ENCODE results near the gene PABPC1L.

Gene PABPC1L

DNA sequence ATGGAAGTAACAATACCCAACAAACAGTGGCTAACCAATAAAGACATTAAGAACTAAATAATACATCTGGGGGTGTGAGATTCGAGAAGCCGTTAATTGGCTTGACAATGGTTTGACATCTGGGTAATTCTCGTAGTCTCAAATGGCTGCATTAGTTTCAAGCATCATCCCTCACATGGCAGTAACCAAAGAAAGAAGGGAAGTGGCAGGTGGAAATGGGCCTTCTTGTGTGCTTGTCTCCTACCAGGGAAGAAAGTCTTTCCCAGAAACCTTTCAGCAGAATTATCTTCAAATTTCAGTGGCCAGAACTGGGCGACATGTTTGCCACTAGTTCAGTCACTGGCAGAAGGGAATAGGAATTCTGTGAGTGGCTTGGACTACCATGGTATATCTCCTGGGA, 66.8 kb downstream of the PABPC1L start:
- TF ChIP-seq CEBPB (IDR thresholded peaks at IDR 0.05): no peak
- no peak for TF ChIP-seq NFIC (IDR thresholded peaks at IDR 0.05)
- no peak for TF ChIP-seq ZBTB7A (IDR thresholded peaks at IDR 0.05; ENCODE audit: low read depth)
- no peak for TF ChIP-seq YY1 (IDR thresholded peaks at IDR 0.05; ENCODE audit: low read depth)
- TF ChIP-seq TCF12 (IDR thresholded peaks at IDR 0.05; ENCODE audit: low read depth): no peak
- TF ChIP-seq, protein P1, sequence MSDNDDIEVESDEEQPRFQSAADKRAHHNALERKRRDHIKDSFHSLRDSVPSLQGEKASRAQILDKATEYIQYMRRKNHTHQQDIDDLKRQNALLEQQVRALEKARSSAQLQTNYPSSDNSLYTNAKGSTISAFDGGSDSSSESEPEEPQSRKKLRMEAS (IDR thresholded peaks at IDR 0.05): no peak
- TF ChIP-seq, protein P2, sequence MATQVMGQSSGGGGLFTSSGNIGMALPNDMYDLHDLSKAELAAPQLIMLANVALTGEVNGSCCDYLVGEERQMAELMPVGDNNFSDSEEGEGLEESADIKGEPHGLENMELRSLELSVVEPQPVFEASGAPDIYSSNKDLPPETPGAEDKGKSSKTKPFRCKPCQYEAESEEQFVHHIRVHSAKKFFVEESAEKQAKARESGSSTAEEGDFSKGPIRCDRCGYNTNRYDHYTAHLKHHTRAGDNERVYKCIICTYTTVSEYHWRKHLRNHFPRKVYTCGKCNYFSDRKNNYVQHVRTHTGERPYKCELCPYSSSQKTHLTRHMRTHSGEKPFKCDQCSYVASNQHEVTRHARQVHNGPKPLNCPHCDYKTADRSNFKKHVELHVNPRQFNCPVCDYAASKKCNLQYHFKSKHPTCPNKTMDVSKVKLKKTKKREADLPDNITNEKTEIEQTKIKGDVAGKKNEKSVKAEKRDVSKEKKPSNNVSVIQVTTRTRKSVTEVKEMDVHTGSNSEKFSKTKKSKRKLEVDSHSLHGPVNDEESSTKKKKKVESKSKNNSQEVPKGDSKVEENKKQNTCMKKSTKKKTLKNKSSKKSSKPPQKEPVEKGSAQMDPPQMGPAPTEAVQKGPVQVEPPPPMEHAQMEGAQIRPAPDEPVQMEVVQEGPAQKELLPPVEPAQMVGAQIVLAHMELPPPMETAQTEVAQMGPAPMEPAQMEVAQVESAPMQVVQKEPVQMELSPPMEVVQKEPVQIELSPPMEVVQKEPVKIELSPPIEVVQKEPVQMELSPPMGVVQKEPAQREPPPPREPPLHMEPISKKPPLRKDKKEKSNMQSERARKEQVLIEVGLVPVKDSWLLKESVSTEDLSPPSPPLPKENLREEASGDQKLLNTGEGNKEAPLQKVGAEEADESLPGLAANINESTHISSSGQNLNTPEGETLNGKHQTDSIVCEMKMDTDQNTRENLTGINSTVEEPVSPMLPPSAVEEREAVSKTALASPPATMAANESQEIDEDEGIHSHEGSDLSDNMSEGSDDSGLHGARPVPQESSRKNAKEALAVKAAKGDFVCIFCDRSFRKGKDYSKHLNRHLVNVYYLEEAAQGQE (IDR thresholded peaks at IDR 0.05; ENCODE audit: low read depth): no peak
- TF ChIP-seq, protein P3, sequence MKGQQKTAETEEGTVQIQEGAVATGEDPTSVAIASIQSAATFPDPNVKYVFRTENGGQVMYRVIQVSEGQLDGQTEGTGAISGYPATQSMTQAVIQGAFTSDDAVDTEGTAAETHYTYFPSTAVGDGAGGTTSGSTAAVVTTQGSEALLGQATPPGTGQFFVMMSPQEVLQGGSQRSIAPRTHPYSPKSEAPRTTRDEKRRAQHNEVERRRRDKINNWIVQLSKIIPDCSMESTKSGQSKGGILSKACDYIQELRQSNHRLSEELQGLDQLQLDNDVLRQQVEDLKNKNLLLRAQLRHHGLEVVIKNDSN (IDR thresholded peaks at IDR 0.05): no peak
- TF ChIP-seq TEAD4 (IDR thresholded peaks at IDR 0.05): no peak
- no peak for TF ChIP-seq RAD21 (IDR thresholded peaks at IDR 0.05; ENCODE audit: low read depth)
- no peak for TF ChIP-seq FOXM1 (IDR thresholded peaks at IDR 0.05; ENCODE audit: borderline replicate concordance, low read depth)

DNA sequence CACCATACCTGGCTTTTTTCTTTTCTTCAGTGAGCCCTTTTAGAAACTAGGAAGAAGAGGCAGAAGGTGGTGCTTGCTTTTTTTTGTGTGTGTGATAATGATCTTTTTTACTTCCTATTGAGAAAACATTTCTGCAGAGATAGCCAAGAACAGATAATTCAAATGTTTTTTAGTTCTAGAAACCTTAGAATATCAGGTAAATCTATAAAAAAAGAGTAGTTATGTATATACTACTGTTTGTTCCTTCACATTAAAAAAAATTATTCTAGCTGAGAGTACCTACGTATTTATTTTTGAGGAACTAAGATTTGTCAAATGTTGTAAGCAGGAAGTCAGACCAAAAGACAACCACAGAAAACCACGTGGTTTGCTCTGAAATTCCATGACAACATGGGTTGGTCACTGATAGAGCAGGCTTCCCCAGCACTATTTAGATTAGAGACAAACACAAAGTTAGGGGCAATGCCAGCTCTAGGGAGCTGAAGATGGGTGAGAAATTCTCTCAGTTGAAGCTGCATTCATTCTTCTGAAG, 69.3 kb downstream of the PABPC1L start:
- TF ChIP-seq CEBPB (IDR thresholded peaks at IDR 0.05) (no peak), CREB1 (IDR thresholded peaks at IDR 0.05; ENCODE audit: low read depth) (no peak), ZBTB7A (IDR thresholded peaks at IDR 0.05; ENCODE audit: low read depth) (no peak), TEAD4 (IDR thresholded peaks at IDR 0.05) (no peak), YY1 (IDR thresholded peaks at IDR 0.05; ENCODE audit: low read depth) (no peak), FOXM1 (IDR thresholded peaks at IDR 0.05; ENCODE audit: borderline replicate concordance, low read depth) (no peak), TCF12 (IDR thresholded peaks at IDR 0.05; ENCODE audit: low read depth) (no peak), EGR1 (IDR thresholded peaks at IDR 0.05) (no peak), TAF1 (IDR thresholded peaks at IDR 0.05; ENCODE audit: low read depth) (no peak), NFIC (IDR thresholded peaks at IDR 0.05) (no peak), RAD21 (IDR thresholded peaks at IDR 0.05; ENCODE audit: low read depth) (no peak), EP300 (IDR thresholded peaks at IDR 0.05; ENCODE audit: borderline replicate concordance) (no peak)
- TF ChIP-seq, protein P1 (IDR thresholded peaks at IDR 0.05): no peak
- TF ChIP-seq, protein P3 (IDR thresholded peaks at IDR 0.05): no peak
- TF ChIP-seq, protein P2 (IDR thresholded peaks at IDR 0.05; ENCODE audit: low read depth): no peak

DNA sequence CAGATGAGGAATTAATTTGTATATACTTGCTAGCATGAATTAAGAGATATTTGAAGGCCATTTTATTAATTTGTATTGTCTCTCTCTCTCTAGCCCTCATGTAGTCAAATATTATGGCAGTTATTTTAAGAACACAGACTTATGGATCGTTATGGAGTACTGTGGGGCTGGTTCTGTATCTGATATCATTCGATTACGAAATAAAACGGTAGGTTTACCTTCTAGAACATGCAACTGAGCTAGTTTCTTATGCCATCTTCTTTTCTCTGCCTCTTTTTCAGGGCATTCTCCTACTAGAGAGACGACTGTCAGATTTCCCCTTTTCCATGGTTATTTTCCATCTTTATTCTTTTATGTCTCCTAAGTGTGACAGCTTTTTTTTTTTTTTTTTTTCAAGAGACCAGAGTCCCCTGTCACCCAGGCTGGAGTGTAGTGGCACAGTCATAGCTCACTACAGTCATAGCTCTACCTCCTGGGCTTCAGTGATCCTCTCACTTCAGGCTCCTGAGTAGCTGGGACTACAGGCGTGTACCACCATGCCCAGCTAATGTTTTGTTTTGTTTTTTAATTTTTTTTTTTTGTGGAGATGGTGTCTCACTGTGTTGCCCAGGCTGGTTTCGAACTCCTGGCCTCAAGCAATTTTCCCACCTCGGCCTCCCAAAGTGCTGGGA, 72.0 kb downstream of the PABPC1L start:
- TF ChIP-seq EP300 (IDR thresholded peaks at IDR 0.05; ENCODE audit: borderline replicate concordance) (no peak), ZBTB7A (IDR thresholded peaks at IDR 0.05; ENCODE audit: low read depth) (no peak), TAF1 (IDR thresholded peaks at IDR 0.05; ENCODE audit: low read depth) (no peak), FOXM1 (IDR thresholded peaks at IDR 0.05; ENCODE audit: borderline replicate concordance, low read depth) (no peak)
- TF ChIP-seq, protein P2 (IDR thresholded peaks at IDR 0.05; ENCODE audit: low read depth): no peak
- TF ChIP-seq, protein P3 (IDR thresholded peaks at IDR 0.05): no peak

Data from Ishikawa (cell line).